Tibial artery (tissue), 4 donors: ENCODE data around the gene NFIA.

Experiments used
- DNase-seq, 2 donors: peaks; one replicate each; pipeline ENCODE4 v3.0.0-alpha.2; 2019
- H3K27ac ChIP-seq, 2 donors: fragments of 200-600 bp; sonication (generic) in 1 of 2; 1 replicate in 1 of 2; 2 replicates in 1 of 2; pipeline ENCODE4 v1.5.1; 2018 to 2019; ENCODE audit warnings: mild to moderate bottlenecking in 1 of 2
- H3K27me3 ChIP-seq, 2 donors: fragments of 200-600 bp; sonication (generic) in 1 of 2; one replicate each; pipeline versions ENCODE4 v1.5.1 to v1.6.0; 2016 to 2019
- H3K36me3 ChIP-seq, 3 donors: fragments of 200-600 bp; sonication (generic) in 2 of 3; one replicate each; pipeline ENCODE4 v1.5.1; 2016 to 2019; ENCODE audit warnings: mild to moderate bottlenecking in 2 of 3
- H3K4me1 ChIP-seq, 4 donors: fragments of 200-600 bp; sonication (generic) in 2 of 4; 1 replicate in 3 of 4; 2 replicates in 1 of 4; pipeline ENCODE4 v1.5.1; 2016 to 2019
- H3K4me3 ChIP-seq, 2 donors: fragments of 200-600 bp; sonication (generic) in 1 of 2; 1 replicate in 1 of 2; 2 replicates in 1 of 2; pipeline ENCODE4 v1.5.1; 2018 to 2019; ENCODE audit warnings: mild to moderate bottlenecking in 2 of 2
- H3K9me3 ChIP-seq, 3 donors: fragments of 200-600 bp; sonication (generic) in 1 of 3; one replicate each; pipeline ENCODE4 v1.5.1; 2016 to 2019
- CTCF ChIP-seq, 2 experiments: fragments of 200-600 bp in 1 of 2; fragments of 450-650 bp in 1 of 2; IDR thresholded peaks; one replicate each; pipeline ENCODE4 v1.5.1; 2017 to 2019; ENCODE audit warnings: antibody characterized with exemption in 2 of 2, mild to moderate bottlenecking in 1 of 2, moderate library complexity in 1 of 2
- intact Hi-C: fragments of 100-400 bp; cut with DNase I; formaldehyde crosslinking; loops from one replicate; pipeline ENCODE4 v1.15.0; 2023; ENCODE audit warnings: low total_unique reads

The NFIA gene

DNA sequence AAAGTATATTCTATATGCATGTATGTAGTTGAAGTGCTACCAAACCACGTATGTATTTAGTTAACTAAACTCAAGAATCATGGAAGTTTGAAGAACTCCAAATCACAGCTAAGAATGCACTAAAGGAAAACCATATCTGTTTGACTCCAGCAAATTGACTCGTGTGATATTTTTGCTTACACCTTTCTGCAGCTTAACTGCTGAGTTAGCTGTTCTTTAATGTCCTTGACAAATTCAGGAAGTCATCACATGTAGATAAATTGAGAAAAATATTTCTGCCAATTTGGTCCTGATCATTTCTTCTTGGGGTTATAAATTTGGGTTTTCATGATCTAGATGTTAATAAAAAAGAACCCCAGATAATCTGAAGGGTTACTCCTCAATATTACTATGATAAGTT lies 83.0 kb downstream of the NFIA start:
- Histone ChIP-seq H3K4me3 (no peak overlapping the region), H3K36me3 (no peaks in the 10 kb centered on the region), H3K27ac (peak overlapping the region in 1 of 2 donors; percentile 11), H3K4me1 (peaks cover 0 to 59% (median 21%) of the 10 kb centered on the region in 4 donors), H3K9me3 (no peaks in the 10 kb centered on the region), H3K27me3 (no peaks in the 10 kb centered on the region)
- no peak for DNase-seq
- intact Hi-C loops = no loop called here
- TF ChIP-seq CTCF (IDR thresholded peaks at IDR 0.05) = no peak

DNA sequence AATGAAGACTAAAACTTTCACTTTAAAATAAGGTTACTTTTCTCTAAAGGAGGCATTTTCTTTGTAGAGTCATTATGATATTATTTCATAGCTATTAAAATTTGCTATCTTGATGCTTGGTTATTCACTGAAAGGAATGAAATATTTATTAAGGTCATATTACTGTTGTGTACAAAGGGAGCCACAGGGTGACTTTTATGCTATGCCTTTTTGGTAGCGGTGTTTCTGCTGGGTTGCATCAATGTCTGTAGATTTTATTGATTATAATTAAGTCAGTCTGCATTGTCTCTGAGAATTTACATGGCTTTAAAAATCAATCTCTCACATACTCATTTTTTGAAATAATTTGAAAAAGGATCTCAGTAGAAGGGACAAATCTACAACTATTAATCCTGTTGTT lies 84.9 kb downstream of the NFIA start:
- H3K27ac ChIP-seq = peak overlapping the region in 1 of 2 donors; percentile 33
- no peaks in the 10 kb centered on the region for H3K36me3 ChIP-seq
- intact Hi-C loops = no loop called here
- no peak for TF ChIP-seq CTCF (IDR thresholded peaks at IDR 0.05)
- DNase-seq = no peak
- H3K27me3 ChIP-seq = no peaks in the 10 kb centered on the region
- H3K9me3 ChIP-seq = no peaks in the 10 kb centered on the region
- peaks cover 0 to 74% (median 39%) of the 10 kb centered on the region in 4 donors for H3K4me1 ChIP-seq
- no peak overlapping the region for H3K4me3 ChIP-seq

- Histone ChIP-seq H3K4me1 (peaks cover 0 to 74% (median 48%) of the 10 kb centered on the region in 4 donors), H3K27me3 (no peaks in the 10 kb centered on the region), H3K36me3 (no peaks in the 10 kb centered on the region), H3K9me3 (no peaks in the 10 kb centered on the region), H3K4me3 (no peak overlapping the region), H3K27ac (peak overlapping the region in 1 of 2 donors; percentile 24)
- intact Hi-C loops = no loop called here
- no peak for TF ChIP-seq CTCF (IDR thresholded peaks at IDR 0.05)
- no peak for DNase-seq
These were observed 86.7 kb downstream of the NFIA start for GRCh38 chr1:61169045-61169444.

DNA sequence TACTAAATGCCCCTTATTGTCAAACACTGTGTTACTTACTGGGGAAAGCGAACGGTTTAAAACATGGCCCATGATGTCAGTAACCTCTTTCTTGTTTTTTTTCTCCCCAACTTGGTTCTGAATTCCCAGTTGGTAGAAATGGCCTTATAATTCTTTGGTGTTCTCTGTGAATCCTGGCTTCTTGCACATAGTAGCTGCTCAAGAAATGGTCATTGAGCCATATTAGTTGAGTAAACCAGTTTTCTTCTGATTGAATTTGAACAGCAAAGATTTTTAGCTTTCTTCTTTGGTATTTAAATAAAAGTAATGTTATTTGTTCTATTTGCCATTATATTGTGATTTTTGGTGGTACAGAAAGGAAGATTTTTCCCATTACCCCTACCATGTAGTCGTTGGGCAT lies 87.3 kb downstream of the NFIA start:
- Histone ChIP-seq H3K9me3 (no peaks in the 10 kb centered on the region), H3K27me3 (no peaks in the 10 kb centered on the region), H3K4me3 (no peak overlapping the region), H3K27ac (peak overlapping the region in 1 of 2 donors; percentile 65), H3K36me3 (no peaks in the 10 kb centered on the region), H3K4me1 (peaks cover 0 to 74% (median 51%) of the 10 kb centered on the region in 4 donors)
- no peak for DNase-seq
- intact Hi-C loops = no loop called here
- TF ChIP-seq CTCF (IDR thresholded peaks at IDR 0.05) = no peak

DNA sequence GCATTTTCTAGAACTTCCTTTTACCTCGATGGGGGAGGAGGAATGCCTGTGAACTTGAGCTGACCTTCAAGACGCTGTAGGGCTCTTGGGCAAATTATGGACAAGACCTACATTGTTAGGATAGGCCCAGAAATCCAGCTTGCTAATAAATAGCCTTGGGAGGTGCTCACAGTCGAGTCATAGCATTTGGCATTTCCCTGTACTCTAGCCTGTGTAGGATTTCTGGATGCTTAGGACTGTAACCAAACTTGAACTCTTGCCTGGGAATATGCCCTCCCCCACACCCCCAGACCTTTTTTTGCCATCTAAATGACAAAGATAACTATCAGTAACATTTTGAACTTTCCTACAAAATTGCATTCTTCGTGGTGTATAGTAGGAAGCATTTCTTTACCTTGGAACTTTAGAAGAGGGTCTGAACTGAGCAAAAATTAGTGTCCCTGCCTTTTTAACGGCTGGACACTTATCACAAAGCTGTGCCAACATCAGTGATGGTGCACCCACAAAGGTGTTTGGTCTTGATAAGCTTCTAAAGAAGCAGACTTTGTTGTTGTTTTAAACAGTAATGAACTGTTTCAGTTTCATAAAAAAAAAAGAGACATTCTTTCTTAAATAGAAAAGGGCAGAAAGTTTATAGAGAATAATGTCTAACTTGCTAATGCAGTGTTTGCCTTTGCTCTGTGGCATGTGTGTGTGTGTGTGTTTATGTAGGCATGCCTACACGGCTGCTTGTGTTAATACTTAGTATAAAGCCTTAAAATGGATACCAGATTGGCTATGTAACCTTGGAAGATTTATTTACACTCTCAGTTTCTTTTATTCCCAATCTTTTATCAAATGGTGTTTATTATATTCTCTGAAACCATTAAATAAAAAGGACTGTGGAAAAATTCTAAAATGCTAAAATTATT lies 88.2 kb downstream of the NFIA start:
- intact Hi-C loops = no loop called here
- peaks cover 0 to 82% (median 52%) of the 10 kb centered on the region in 4 donors for H3K4me1 ChIP-seq

More for the DNA sequence above, 88.2 kb downstream of the NFIA start:
- no peaks in the 10 kb centered on the region for H3K36me3 ChIP-seq
- no peak for TF ChIP-seq CTCF (IDR thresholded peaks at IDR 0.05)
- H3K9me3 ChIP-seq = no peaks in the 10 kb centered on the region
- peak overlapping the region; percentile 62 to 65 for H3K27ac ChIP-seq
- H3K4me3 ChIP-seq = no peak overlapping the region
- no peak for DNase-seq
- no peaks in the 10 kb centered on the region for H3K27me3 ChIP-seq
